GM12873 (cell line): Measurements from ENCODE around the gene EFNA3.

Experiments
- TF ChIP-seq, protein P1 (sequence below): IDR thresholded peaks from 2 replicates; pipeline ENCODE4 v1.5.1; 2012; ENCODE audit warnings: low read depth, mild to moderate bottlenecking, moderate library complexity, low read length, control low read depth; ENCODE audit not compliant: insufficient read depth; ENCODE audit errors: missing control alignments

Gene EFNA3

DNA sequence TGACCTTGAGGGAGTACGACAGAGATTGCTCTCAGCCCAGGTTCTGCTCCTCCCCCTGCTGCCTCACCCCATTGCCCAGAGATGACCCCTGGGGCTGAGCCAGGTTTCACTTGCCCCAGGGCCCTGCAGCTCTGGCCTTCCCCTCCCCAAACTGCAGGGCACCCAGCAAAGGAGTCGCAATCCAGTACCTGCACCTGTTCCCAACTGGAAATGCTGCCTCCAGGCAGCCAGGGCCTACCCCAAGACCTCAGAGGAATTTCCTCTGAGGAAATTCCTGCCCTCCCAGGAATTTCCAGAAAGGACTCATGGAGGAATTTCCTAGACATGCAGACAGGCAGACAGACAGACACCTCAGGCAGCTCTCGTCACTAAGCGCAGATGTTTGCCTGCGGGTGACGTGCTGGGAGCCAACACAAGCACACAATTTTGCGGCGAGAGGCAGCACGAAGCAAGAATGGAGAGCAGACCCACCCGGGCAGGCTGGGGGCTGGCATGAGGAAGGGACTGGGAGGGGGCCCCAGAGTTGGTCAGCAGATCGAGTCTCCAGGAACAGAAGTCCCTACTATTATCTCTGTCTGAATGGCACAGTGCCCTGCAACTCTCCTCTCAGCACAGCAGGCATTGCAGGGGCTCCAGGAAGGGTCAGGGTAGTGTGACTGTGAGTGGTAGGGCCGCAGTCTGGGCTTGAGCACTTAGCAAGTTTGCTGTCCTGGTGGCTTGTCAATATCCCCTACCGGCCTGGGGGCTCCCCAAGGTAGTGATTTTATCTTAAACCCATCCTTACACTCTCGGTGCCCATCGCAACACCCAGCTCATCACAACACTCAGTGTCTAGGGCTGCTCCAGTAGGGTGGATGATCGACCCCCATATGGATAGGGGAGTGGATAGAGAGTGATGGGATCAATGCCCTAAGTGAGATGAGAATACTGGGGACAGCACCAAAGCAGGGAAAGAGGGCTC is 46.1 kb downstream of the EFNA3 start:
- TF ChIP-seq, protein P1, sequence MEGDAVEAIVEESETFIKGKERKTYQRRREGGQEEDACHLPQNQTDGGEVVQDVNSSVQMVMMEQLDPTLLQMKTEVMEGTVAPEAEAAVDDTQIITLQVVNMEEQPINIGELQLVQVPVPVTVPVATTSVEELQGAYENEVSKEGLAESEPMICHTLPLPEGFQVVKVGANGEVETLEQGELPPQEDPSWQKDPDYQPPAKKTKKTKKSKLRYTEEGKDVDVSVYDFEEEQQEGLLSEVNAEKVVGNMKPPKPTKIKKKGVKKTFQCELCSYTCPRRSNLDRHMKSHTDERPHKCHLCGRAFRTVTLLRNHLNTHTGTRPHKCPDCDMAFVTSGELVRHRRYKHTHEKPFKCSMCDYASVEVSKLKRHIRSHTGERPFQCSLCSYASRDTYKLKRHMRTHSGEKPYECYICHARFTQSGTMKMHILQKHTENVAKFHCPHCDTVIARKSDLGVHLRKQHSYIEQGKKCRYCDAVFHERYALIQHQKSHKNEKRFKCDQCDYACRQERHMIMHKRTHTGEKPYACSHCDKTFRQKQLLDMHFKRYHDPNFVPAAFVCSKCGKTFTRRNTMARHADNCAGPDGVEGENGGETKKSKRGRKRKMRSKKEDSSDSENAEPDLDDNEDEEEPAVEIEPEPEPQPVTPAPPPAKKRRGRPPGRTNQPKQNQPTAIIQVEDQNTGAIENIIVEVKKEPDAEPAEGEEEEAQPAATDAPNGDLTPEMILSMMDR: no peak

DNA sequence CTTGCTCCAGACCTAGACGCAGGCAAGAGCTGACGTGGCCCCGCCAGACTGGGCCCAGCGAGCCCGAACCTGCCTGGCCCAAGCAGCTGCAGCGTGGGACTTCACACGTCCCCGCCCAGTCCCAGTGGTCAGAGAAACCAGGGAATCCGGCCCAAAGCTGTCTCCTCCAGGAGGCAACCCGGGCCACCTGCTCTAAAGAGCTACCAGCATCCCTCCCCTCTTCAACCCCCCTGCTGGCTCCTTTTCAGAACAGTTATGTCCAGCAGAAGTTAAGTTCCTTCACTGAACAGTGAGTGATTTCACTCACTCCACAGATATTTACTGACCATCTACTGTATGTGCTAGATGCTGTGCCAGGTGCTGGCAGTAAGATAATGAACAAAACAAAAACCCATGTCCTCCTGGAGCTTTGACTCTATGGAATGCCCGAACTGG is 46.9 kb downstream of the EFNA3 start:
- TF ChIP-seq, protein P1: no peak

DNA sequence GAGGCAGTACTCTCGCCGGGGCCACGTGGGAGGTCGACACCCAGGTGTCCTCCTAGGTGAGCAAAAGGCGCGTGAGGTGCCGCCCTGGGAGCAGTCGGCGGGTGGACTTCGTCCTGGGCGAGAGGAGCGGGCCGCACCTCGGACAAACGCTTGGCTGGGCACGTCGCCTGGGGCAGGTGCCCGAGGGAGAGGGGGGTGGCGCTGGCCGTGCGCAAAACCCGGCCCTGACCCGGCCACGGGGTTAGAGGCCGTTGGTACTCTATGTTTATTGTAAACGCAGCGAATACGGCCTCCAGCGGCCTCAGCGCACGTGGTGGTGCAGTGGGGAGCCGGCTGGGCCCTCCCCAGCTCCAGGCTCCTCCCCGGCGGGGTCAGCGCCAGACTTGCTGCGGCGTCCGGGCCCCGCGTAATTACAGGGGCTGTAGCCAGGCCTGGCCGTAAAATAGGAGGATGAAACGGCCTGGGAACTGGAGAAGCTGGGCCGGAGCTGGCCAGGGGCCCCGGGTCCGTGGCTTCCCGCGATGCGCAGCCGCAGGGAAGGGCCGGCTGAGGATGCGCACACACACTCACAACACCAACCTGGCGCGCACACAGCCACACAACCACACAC is 47.4 kb downstream of the EFNA3 start:
- TF ChIP-seq, protein P1: no peak

DNA sequence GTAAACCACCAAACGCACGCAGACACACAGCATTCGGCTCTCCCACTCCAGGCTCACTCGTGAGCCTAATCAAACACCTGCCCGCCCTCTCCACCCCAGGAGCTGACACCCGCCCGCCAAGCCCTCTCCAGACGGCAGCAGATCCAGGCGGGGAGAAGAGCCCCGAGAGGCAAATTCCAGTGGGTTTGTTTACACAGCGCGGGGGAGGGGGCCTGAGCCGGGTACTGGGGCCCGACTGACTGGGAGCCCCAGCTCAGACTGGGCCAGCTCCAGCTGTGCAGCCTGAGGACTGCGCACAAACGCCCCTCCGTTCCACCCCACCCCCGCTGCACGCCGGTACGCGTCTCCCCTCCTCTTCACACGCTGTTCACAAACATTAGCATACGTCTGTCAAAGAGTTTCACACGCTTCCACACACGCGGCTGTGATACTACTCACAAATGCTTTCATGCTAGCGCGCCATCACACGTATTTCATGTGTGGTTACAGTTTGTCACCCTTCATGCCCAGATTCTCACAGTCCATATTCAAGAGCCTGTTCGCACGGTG is 48.0 kb downstream of the EFNA3 start:
- TF ChIP-seq, protein P1: no peak

DNA sequence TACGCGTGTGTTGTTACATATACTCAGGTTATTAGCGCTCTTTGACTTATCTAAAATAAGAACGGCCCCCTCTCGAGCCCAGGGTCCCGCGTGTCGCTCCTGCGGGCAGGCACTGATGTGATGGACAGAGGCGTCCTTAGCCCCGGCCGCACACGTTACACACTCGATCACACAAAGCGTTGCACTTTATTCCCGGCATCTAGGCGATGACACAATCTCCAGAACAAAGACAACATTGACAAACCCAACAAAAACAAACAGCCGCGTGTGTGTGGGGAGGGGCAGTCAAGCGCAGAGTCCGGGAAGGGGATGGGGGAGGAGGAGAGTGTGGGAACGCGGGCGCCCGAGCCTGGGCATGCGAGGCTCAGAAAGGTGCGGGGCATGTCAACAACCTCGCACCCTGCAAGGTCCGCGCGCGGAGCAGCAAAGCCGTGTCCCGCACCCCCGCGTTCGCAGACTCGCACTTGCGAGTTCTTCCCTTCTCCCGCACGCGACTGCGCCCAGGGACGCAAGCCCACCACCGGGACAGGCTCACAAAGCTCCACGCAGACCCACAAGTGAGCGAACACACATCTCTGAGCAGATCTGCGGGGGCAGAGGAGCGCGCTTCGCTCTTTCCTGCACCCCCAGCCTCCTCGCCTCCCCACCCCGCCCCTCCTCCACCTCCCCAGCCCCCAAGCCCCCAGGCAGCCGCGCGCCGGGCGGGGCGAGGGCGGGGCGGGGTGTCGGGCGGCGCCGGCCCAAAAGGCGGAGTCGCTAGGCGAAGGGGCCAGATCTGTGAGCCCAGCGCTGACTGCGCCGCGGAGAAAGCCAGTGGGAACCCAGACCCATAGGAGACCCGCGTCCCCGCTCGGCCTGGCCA is 48.7 kb downstream of the EFNA3 start, which contains the start of gene EFNA1:
Gene EFNA1 (plus strand): TSS at position 772 of the 862 bp plus-strand sequence. CDS start 102 bp downstream, outside the sequence.
- TF ChIP-seq, protein P1: no peak

DNA sequence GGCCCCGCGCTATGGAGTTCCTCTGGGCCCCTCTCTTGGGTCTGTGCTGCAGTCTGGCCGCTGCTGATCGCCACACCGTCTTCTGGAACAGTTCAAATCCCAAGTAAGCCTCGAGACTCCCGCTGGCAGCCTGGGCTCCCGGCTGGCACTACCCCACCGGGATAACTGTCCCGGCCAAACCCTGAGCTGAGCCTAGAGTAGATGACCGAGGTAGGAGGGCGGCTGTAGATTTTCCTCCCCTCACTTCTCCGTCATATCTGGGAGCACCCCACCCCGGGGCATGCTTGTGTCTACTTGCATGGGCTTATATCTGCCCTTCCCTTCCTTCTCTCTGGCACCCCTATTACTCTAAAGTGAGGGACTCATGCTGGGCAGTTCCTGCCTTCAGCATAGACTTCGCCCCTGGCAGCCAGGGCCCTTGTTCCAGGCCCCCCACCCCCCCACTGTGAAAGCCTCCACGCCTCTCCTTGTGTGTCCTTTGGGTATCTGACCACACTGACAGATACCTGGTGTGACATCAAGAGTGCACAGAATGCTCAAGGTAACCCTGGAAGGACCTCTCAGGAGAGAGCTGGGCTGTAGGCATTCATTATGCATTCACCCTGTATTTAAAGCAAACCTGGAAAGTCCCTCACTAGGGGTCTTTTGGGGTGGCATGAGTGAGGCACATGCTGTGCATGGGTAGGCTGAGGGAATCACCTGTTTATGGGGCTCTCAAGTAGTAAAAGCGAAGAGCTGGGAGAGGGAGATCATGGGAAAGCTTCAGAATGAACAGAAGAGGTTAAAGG is 49.5 kb downstream of the EFNA3 start:
- TF ChIP-seq, protein P1: no peak
